HEK293T (cell line): ENCODE data around the gene CBFA2T3.

ENCODE experiments used
- FOXK2 ChIP-seq: fragments of 450-650 bp; IDR thresholded peaks from 2 replicates; pipeline ENCODE4 v1.6.1; 2016; ENCODE audit warnings: mild to moderate bottlenecking
- L3MBTL2 ChIP-seq: fragments of 450-650 bp; conservative IDR thresholded peaks from 2 replicates; pipeline ENCODE4 v1.6.1; 2016; ENCODE audit warnings: mild to moderate bottlenecking

DNA sequence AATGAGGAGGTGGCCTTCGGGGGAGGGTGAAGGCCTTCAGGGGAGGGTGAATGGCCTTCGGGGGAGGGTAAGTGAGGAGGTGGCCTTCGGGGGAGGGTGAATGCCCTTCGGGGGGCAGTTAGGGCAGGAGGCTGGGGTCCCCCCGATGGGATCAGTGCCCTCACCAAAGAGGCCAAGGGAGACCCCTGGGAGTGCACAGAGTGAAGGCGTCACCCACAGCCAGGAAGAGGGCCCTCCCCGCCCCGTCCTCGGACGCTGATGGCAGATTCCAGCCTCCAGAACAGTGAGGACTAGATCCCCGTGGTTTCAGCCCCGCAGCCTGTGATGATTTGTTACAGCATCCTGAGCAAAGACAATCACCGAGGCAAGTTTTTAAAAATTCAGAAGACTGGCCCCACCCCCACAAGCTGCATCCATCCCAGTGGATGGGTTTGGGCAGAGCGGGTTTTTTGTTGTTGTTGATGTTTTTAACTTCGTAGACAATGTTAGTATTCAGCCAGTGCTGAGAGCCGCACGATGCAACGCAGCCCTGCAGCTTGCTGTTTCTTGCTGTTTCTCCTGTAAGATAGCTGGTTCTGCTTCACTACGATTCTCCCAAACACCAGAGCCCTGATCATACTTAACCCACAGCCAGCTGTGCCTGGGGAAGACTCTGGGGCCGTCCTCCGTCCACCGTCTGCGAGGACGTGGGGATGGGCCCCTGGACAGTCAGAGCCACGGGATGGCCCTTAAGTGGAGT is 40.7 kb upstream of the CBFA2T3 start:
- no peak for TF ChIP-seq L3MBTL2
- TF ChIP-seq FOXK2 = no peak
